ENCODE measurements around the gene ZNF687. TPM values are rescaled to one million over a fixed set of nuclear protein-coding genes. Genes with fewer than 3 reads are reported as not detected.

The ZNF687 gene
- total RNA-seq, 1 donor from 2014 or later = 16.2 TPM

Other genes starting within 250 kb of the ZNF687 start
- not detected for gene BNIPL, start 245.7 kb upstream of the ZNF687 start, total RNA-seq
- 5.4 TPM for gene C1orf56, start 234.5 kb upstream of the ZNF687 start, total RNA-seq
- 97.4 TPM for gene CDC42SE1, start 222.7 kb upstream of the ZNF687 start, total RNA-seq
- gene MLLT11, start 221.9 kb upstream of the ZNF687 start, total RNA-seq = 0.64 TPM
- gene GABPB2, start 211.5 kb upstream of the ZNF687 start, total RNA-seq = 15.7 TPM
- 4.8 TPM for gene SEMA6C, start 135.7 kb upstream of the ZNF687 start, total RNA-seq
- 8.0 TPM for gene TNFAIP8L2, start 125.7 kb upstream of the ZNF687 start, total RNA-seq
- 5.3 TPM for gene LYSMD1, start 116.4 kb upstream of the ZNF687 start, total RNA-seq
- gene SCNM1, start 116.2 kb upstream of the ZNF687 start, total RNA-seq = 32.7 TPM
- not detected for gene TMOD4, start 106.3 kb upstream of the ZNF687 start, total RNA-seq
- gene VPS72, start 92.1 kb upstream of the ZNF687 start, total RNA-seq = 34.6 TPM
- 52.2 TPM for gene PIP5K1A, start 83.7 kb upstream of the ZNF687 start, total RNA-seq
- gene PSMD4, start 27.6 kb upstream of the ZNF687 start, total RNA-seq = 142 TPM
- gene PI4KB, start 45.1 kb downstream of the ZNF687 start, total RNA-seq = 84.4 TPM
- 29.2 TPM for gene RFX5, start 65.0 kb downstream of the ZNF687 start, total RNA-seq
- gene SELENBP1, start 90.4 kb downstream of the ZNF687 start, total RNA-seq = 63.0 TPM
- gene PSMB4, start 117.3 kb downstream of the ZNF687 start, total RNA-seq = 229 TPM
- gene POGZ, start 177.2 kb downstream of the ZNF687 start, total RNA-seq = 52.2 TPM
- gene CGN, start 229.1 kb downstream of the ZNF687 start, total RNA-seq = 0.13 TPM

All from mesenteric fat pad (tissue), 1 donor.